Activated CD4-positive, alpha-beta T cell treated with anti-CD3 and anti-CD28 coated beads, Interleukin-2, Interleukin-4, amounts not matched to agents 100 ng/mL and 50 ng/mL, durations not matched to agents 16 hours and 8 hours (primary cell): ENCODE measurements around the gene ECSCR.
"Not testable (repeated sequence)": the region's sequence is repeated elsewhere in the genome, so short reads cannot be mapped to it uniquely, and the experiment has no call there.

ENCODE experiments used
- DNase-seq: peaks from one replicate; pipeline ENCODE4 v3.0.0-alpha.2; 2020; ENCODE audit warnings: low spot score

ECSCR gene

GRCh38 chr5:139413963-139414362, 48.6 kb downstream of the ECSCR start:
- no peak for DNase-seq

DNA sequence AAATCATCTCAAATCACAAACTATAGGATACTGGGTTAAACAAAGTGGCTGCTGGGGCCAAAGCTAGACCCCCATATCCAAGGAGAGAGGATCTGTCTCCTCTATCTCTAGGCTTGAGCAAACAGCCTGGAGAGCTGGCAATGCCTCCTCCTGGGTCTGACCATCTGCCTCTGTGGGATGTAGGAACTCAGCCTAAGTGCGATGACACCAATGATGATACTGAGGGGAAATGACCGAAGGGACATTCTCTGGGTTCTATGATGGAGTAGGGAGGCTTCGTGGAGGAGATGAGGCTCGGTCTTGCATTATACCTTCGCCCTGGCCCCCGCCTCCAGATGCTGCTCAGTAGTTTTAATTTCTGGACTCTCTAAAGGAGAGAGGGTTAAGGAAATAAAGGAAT, 49.4 kb downstream of the ECSCR start:
- no peak for DNase-seq

GRCh38 chr5:139410993-139411828, 51.3 kb downstream of the ECSCR start:
- DNase-seq: no peak

DNA sequence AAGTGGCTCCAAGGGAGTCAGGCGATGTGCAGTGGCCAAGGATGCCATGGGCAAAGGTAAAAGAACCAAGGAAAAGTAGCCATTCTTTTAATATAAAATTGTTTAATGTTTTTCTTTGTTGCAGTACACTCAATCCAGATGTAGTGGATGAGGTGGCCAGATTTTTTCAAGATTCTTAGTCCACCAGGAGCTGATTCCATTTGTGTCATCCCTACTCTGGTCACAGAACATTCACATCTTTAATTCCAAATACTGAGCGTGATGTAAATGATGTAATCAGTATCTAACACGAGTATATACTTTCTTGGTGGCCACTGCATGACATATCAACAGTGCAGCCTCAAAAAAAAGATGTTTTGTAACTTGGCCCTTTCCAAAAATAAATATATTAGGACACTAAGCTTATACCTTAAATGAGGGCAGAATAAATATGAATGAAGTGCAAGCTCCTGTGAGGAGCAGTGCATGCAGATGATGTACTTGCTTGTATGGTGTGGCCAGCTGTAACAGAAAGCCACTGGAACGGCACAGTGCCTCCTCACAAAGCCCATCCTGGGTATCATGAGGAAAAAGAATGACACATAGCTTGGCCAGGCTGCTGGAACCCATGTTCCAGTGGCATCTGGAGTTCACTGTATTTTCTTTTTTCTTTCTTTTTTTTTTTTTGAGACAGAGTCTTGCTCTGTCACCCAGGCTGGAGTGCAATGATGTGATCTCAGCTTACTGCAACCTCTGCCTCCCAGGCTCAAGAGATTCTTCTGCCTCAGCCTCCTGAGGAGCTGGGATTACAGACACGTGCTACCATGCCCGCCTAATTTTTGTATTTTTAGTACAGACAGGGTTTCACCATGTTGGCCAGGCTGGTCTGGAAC, 52.2 kb downstream of the ECSCR start:
- DNase-seq: no peak

- not testable (repeated sequence) for DNase-seq
Measured at GRCh38 chr5:139409116-139409515, 53.4 kb downstream of the ECSCR start.

- no peak for DNase-seq
Measured at GRCh38 chr5:139408191-139408590, 54.4 kb downstream of the ECSCR start.

- DNase-seq: no peak
Measured at GRCh38 chr5:139407517-139407916, 55.0 kb downstream of the ECSCR start.

- DNase-seq: no peak
Measured at GRCh38 chr5:139406963-139407362, 55.6 kb downstream of the ECSCR start.

DNA sequence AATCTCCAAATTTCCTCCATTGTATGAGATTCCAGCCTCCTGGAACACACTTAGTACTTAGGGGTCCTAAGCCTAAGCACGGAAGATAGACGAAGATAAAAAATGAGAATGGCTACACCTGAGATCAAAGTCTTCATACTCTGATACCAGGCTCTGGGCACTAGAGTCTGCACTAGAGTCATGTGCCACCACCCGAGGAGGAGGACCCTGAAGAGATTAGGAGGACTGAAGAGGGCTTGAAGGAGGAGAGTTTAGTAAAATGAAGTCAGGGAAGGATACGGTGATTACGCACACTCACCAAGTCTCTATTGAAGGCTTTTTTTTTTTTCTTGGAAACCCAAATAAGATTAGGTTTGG, 58.1 kb downstream of the ECSCR start:
- DNase-seq: no peak

- DNase-seq: peak; percentile 98
Measured at GRCh38 chr5:139403787-139404483, 58.6 kb downstream of the ECSCR start, which contains the start of gene SPATA24. TSS of gene SPATA24 (minus strand) at chr5:139404089. CDS start at chr5:139404060, 29 bp downstream.

GRCh38 chr5:139403418-139403786, 59.1 kb downstream of the ECSCR start:
- DNase-seq: no peak

DNA sequence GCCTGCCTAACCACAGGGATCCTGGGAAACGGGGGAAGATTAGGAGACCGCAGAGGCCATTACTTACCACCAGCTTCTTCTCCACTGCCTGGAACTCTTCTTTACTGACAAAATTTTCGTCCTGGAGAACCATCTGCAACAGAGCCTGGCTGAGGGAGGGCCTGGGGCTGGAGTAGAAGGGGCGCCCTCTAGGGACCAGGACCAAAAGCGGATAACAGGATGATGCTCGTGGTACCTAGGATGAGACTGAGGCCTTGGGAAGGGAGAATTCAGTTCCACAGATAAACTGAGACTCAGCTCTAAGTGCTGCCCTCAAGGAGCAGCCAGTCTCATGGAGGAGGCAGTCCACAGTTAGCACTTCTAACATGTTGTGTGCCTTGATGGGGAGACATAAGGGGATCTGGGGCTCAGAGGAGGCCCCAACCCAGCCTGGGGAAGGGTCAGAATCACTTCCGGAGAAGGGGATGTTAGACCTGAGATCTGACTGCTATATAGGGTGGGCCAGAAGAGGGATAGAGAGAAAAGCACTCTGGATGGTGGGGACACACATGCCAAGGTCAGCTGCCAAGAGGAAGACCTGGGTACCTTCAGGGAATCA, 59.9 kb downstream of the ECSCR start:
- DNase-seq: no peak

GRCh38 chr5:139401546-139401945, 61.0 kb downstream of the ECSCR start:
- DNase-seq: no peak

DNA sequence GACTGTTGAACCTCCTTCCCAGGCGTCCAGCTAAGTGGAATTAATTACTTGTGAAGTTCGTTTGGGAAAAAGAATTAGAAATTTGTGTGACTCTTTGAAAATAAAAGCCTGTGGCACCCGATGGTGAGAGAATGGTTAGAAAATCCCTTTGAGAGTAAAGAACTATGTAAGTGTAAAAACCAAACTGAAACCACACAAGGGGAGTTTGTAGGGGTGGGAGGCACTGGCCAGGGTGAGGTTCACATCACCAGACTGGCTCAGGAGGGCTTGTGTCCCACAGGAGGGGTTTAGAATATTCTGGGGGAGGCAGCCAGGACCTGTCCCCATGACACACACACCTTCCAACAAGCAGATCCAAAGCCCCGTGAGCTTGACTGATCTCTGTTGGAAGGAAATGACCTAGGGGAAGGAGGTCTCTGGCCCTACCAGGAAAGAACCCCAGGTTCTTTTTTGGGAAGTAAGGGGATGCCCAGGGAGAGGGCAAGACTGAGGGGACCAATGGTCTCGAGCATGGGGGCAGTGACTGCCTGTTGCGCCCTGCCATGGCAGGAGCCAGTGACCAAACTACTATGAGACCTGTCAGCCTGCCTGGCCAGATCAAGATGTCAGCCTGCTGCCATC, 62.9 kb downstream of the ECSCR start:
- DNase-seq: no peak
